IMR-90 (cell line): ENCODE results near the gene GCH1. TPM values are rescaled to one million over a fixed set of nuclear protein-coding genes. Genes with fewer than 3 reads are reported as not detected.

Experiments
- ATAC-seq: fragments of 200-7000 bp; cut with Tn5 transposase; 2 replicates; pipeline ENCODE4 v1.9.1; 2020; ENCODE audit warnings: low read depth, mild to moderate bottlenecking, moderate library complexity
- BruUV-seq: library from RNA; stranded (reverse); fragments of 400-500 nt; replicated peaks from 2 replicates; lab custom pipeline; 2021; lab: Mats Ljungman, UMichigan
- CTCF ChIA-PET: fragments of 300-600 bp; formaldehyde crosslinking; extraction: SDS; loops from one replicate; lab custom pipeline; 2021; ENCODE audit warnings: antibody characterized with exemption; lab: Yijun Ruan, JAX
- POLR2A ChIA-PET: fragments of 300-600 bp; sonication (Branson Sonifier 250); formaldehyde crosslinking; loops from one replicate; lab custom pipeline; 2022; ENCODE audit warnings: antibody characterized with exemption; ENCODE audit not compliant: unreplicated experiment; lab: Charles Lee
- DNase-seq: peaks from one replicate; pipeline ENCODE4 v3.0.0; 2013
- H2AFZ ChIP-seq: replicated peaks from 2 replicates; pipeline ENCODE3; 2013; ENCODE audit warnings: low read length, mild to moderate bottlenecking; ENCODE audit not compliant: poor library complexity
- H2AK5ac ChIP-seq: 2 replicates; pipeline ENCODE4 v1.6.1; 2013; ENCODE audit warnings: low read depth, low read length, inconsistent platforms
- H2AK9ac ChIP-seq: replicated peaks from 2 replicates; pipeline ENCODE3; 2013; ENCODE audit warnings: mild to moderate bottlenecking, low read depth, low read length, moderate library complexity; ENCODE audit not compliant: poor library complexity
- H2BK120ac ChIP-seq: 2 replicates; pipeline ENCODE4 v1.6.1; 2013; ENCODE audit warnings: low read depth, low read length, inconsistent platforms
- H2BK15ac ChIP-seq: 3 replicates; pipeline ENCODE4 v1.6.1; 2013; ENCODE audit warnings: low read depth, low read length, inconsistent platforms
- H2BK20ac ChIP-seq: 2 replicates; pipeline ENCODE4 v1.6.1; 2013; ENCODE audit warnings: low read depth, mild to moderate bottlenecking, inconsistent platforms, low read length, moderate library complexity
- H2BK5ac ChIP-seq: 2 replicates; pipeline ENCODE4 v1.6.1; 2013; ENCODE audit warnings: mild to moderate bottlenecking, low read depth, low read length, inconsistent platforms; ENCODE audit not compliant: poor library complexity, severe bottlenecking
- H3K14ac ChIP-seq: replicated peaks from 2 replicates; pipeline ENCODE4 v1.6.1; 2013; ENCODE audit warnings: low read depth, low read length, inconsistent platforms
- H3K18ac ChIP-seq: 2 replicates; pipeline ENCODE4 v1.6.1; 2013; ENCODE audit warnings: low read depth, low read length, control low read depth
- H3K23ac ChIP-seq: 2 replicates; pipeline ENCODE4 v1.6.1; 2013; ENCODE audit warnings: low read depth, low read length, inconsistent platforms
- H3K27ac ChIP-seq: 2 replicates; pipeline ENCODE4 v1.5.1; 2013; ENCODE audit warnings: mild to moderate bottlenecking, control low read depth, low read length; ENCODE audit not compliant: insufficient read depth
- H3K27me3 ChIP-seq: 2 replicates; pipeline ENCODE4 v1.6.1; 2013; ENCODE audit warnings: low read length; ENCODE audit not compliant: control insufficient read depth, insufficient read depth
- H3K36me3 ChIP-seq: 2 replicates; pipeline ENCODE4 v1.6.1; 2013; ENCODE audit warnings: low read length, mixed read lengths; ENCODE audit not compliant: control insufficient read depth, insufficient read depth
- H3K4ac ChIP-seq: 2 replicates; pipeline ENCODE4 v1.6.1; 2013; ENCODE audit warnings: low read depth, low read length, inconsistent platforms
- H3K4me1 ChIP-seq: 2 replicates; pipeline ENCODE4 v1.6.1; 2013; ENCODE audit warnings: low read length, mixed read lengths; ENCODE audit not compliant: control insufficient read depth, insufficient read depth
- H3K4me2 ChIP-seq: 2 replicates; pipeline ENCODE4 v1.6.1; 2013; ENCODE audit warnings: low read depth, mild to moderate bottlenecking, control low read depth, low read length, moderate library complexity
- H3K4me3 ChIP-seq: 2 replicates; pipeline ENCODE4 v1.5.1; 2013; ENCODE audit warnings: low read depth, mild to moderate bottlenecking, control low read depth, low read length, moderate library complexity; ENCODE audit not compliant: insufficient read depth
- H3K56ac ChIP-seq: 2 replicates; pipeline ENCODE4 v1.6.1; 2013; ENCODE audit warnings: low read length, inconsistent platforms; ENCODE audit not compliant: insufficient read depth; ENCODE audit errors: extremely low read depth
- H3K79me1 ChIP-seq, 2 experiments: 2 replicates each; pipeline ENCODE4 v1.6.1; 2013; ENCODE audit warnings: low read length in 2 of 2, inconsistent platforms in 1 of 2, low read depth in 1 of 2
- H3K9ac ChIP-seq: 2 replicates; pipeline ENCODE4 v1.6.1; 2013; ENCODE audit warnings: low read depth, low read length, control low read depth
- H3K9me1 ChIP-seq: 2 replicates; pipeline ENCODE4 v1.6.1; 2013; ENCODE audit warnings: low read length, inconsistent platforms; ENCODE audit not compliant: insufficient read depth
- H3K9me3 ChIP-seq: 2 replicates; pipeline ENCODE4 v1.6.1; 2013; ENCODE audit warnings: low read length; ENCODE audit not compliant: control insufficient read depth, insufficient read depth
- H4K20me1 ChIP-seq: 2 replicates; pipeline ENCODE4 v1.6.1; 2013; ENCODE audit warnings: low read length, inconsistent platforms; ENCODE audit not compliant: insufficient read depth
- H4K5ac ChIP-seq: 2 replicates; pipeline ENCODE4 v1.6.1; 2013; ENCODE audit warnings: mild to moderate bottlenecking, low read depth, low read length, control low read depth
- H4K8ac ChIP-seq, 2 experiments: 2 replicates each; pipeline ENCODE4 v1.6.1; 2013; ENCODE audit warnings: low read depth in 2 of 2, low read length in 2 of 2, control low read depth in 1 of 2, inconsistent platforms in 1 of 2
- H4K91ac ChIP-seq: 2 replicates; pipeline ENCODE4 v1.6.1; 2013; ENCODE audit warnings: low read depth, low read length, inconsistent platforms; ENCODE audit not compliant: insufficient read depth
- BHLHE40 ChIP-seq: fragments of 150-350 bp; IDR thresholded peaks from 2 replicates; pipeline ENCODE4 v1.6.1; 2016; ENCODE audit warnings: mild to moderate bottlenecking, low read depth, low read length
- CHD1 ChIP-seq: IDR thresholded peaks from 2 replicates; pipeline ENCODE4 v1.6.1; 2012; ENCODE audit warnings: low read depth, low read length, improper control_type of control experiment
- ELK1 ChIP-seq: fragments of 150-350 bp; IDR thresholded peaks from 2 replicates; pipeline ENCODE4 v1.6.1; 2016; ENCODE audit warnings: low read depth, mild to moderate bottlenecking, low read length, moderate library complexity, borderline replicate concordance
- MAFK ChIP-seq: IDR thresholded peaks from 2 replicates; pipeline ENCODE4 v1.6.1; 2012; ENCODE audit warnings: low read depth, low read length, improper control_type of control experiment
- MAZ ChIP-seq: IDR thresholded peaks from 2 replicates; pipeline ENCODE4 v1.6.1; 2012; ENCODE audit warnings: low read depth, mild to moderate bottlenecking, low read length, improper control_type of control experiment, moderate library complexity, borderline replicate concordance
- POLR2A ChIP-seq: IDR thresholded peaks from 2 replicates; pipeline ENCODE4 v1.6.1; 2012; ENCODE audit warnings: mild to moderate bottlenecking, low read depth, low read length
- RAD21 ChIP-seq: IDR thresholded peaks from 2 replicates; pipeline ENCODE4 v1.6.1; 2012; ENCODE audit warnings: low read length, improper control_type of control experiment
- RCOR1 ChIP-seq: IDR thresholded peaks from 2 replicates; pipeline ENCODE4 v1.6.1; 2012; ENCODE audit warnings: mild to moderate bottlenecking, low read length, improper control_type of control experiment; ENCODE audit not compliant: insufficient replicate concordance
- RFX5 ChIP-seq: IDR thresholded peaks from 2 replicates; pipeline ENCODE4 v1.8.0; 2012; ENCODE audit warnings: low read depth, mild to moderate bottlenecking, low read length, moderate library complexity
- SMC3 ChIP-seq: fragments of 150-350 bp; IDR thresholded peaks from 2 replicates; pipeline ENCODE4 v1.6.1; 2016; ENCODE audit warnings: low read depth, mild to moderate bottlenecking, antibody characterized with exemption, low read length, moderate library complexity
- WGBS, 2 experiments: methylation state at CpG; one replicate each; pipeline versions ENCODE4 v1.1.5 to v1.1.7; 2013; ENCODE audit warnings: missing lambda C conversion rate in 2 of 2; ENCODE audit not compliant: insufficient read length in 1 of 2; ENCODE audit errors: extremely low coverage in 2 of 2; 5-methylcytosine and 5-hydroxymethylcytosine counted together
- dilution Hi-C: fragments of 300-500 bp; cut with HindIII; formaldehyde crosslinking; loops from one replicate; pipeline ENCODE4 v1.14.3; 2018; ENCODE audit warnings: low sequenced_read_pairs; ENCODE audit not compliant: unreplicated experiment
- in situ Hi-C: fragments of 300-500 bp; cut with MboI; formaldehyde crosslinking; loops from 3 replicates; pipeline ENCODE4 v1.14.3; 2019; ENCODE audit warnings: low sequenced_read_pairs, inconsistent platforms, mixed read lengths
- intact Hi-C: fragments of 100-400 bp; cut with micrococcal nuclease; formaldehyde crosslinking; loops from 2 replicates; pipeline ENCODE4 v1.10.0; 2022
- polyA plus RNA-seq, 3 experiments: library from polyadenylated mRNA; depleted of rRNA; stranded (reverse); fragments of >200 nt; gene quantifications; 2 replicates each; pipeline ENCODE4 v1.2.3, GENCODE V29; 2012; ENCODE audit warnings: low replicate concordance in 1 of 3
- total RNA-seq: library from RNA; depleted of rRNA; stranded (reverse); fragments of >200 nt; gene quantifications from 2 replicates; pipeline ENCODE4 v1.2.3, GENCODE V29; 2012

Gene GCH1
- total and polyA plus RNA-seq, 2 of the 4 experiments (the other 2 are of a cell fraction): 0.54 to 0.74 TPM

GRCh38 chr14:54895683-54896082, 6.9 kb downstream of the GCH1 start:
- Histone ChIP-seq H3K56ac (no peak overlapping the region), H3K4me2 (no peak overlapping the region), H3K14ac (peak overlapping the region; percentile 63), H3K18ac (no peak overlapping the region), H3K23ac (no peak overlapping the region), H3K79me1 (no peaks in the 10 kb centered on the region), H3K4ac (peak overlapping the region; percentile 48; the same call in 1 of the 2 replicates), H3K27ac (no peak overlapping the region), H2BK5ac (no peak overlapping the region), H2BK15ac (no peak overlapping the region), H2AFZ (peak overlapping the region; percentile 59), H3K4me1 (no peaks in the 10 kb centered on the region), H2AK5ac (no peak overlapping the region; the same call in 1 of the 2 replicates), H4K5ac (no peak overlapping the region), H3K27me3 (no peaks in the 10 kb centered on the region), H2BK20ac (no peak overlapping the region), H3K9me3 (no peaks in the 10 kb centered on the region), H3K4me3 (no peak overlapping the region), H3K9me1 (peaks cover 2% of the 10 kb centered on the region; the same call in 1 of the 2 replicates), H4K20me1 (no peaks in the 10 kb centered on the region), H4K91ac (no peak overlapping the region), H4K8ac (no peak overlapping the region), H2BK120ac (no peak overlapping the region), H3K36me3 (no peaks in the 10 kb centered on the region), H3K9ac (no peak overlapping the region), H2AK9ac (no peak overlapping the region)
- intact Hi-C loops: no loop called here
- ChIA-PET CTCF (interaction anchor here (0.6 kb wide), 1 partner anchor 179 kb away, joined by 3 read pairs; no protein-coding TSS in a partner anchor), POLR2A (interaction anchor here (0.5 kb wide), 1 partner anchor 120 kb away, joined by 19 read pairs; no protein-coding TSS in a partner anchor)
- in situ Hi-C loops: no loop called here
- TF ChIP-seq POLR2A (no peak), BHLHE40 (no peak), RFX5 (no peak), RAD21 (no peak), SMC3 (no peak), CHD1 (no peak), RCOR1 (no peak), MAFK (no peak), ELK1 (no peak), MAZ (no peak)
- no peak for ATAC-seq
- dilution Hi-C loops: no loop called here
- no peak for DNase-seq
- BruUV-seq: no TSS peak
- no CpG with 5 or more reads among the region's 4 CpGs for WGBS, 2 experiments
